Upper lobe of left lung (tissue), 6 donors: ENCODE results near the gene METTL13. TPM values are rescaled to one million over a fixed set of nuclear protein-coding genes. Genes with fewer than 3 reads are reported as not detected.

ENCODE experiments used
- ATAC-seq, 2 donors: fragments of 200-7000 bp; cut with Tn5 transposase; one replicate each; pipeline ENCODE4 v1.9.1; 2022; ENCODE audit warnings: mild to moderate bottlenecking in 2 of 2, moderate library complexity in 2 of 2; ENCODE audit not compliant: low FRiP score in 2 of 2
- DNase-seq, 2 donors: peaks; one replicate each; pipeline ENCODE4 v3.0.0-alpha.2; 2019 to 2020
- H3K27ac ChIP-seq, 4 donors: fragments of 200-600 bp; sonication (generic); one replicate each; pipeline ENCODE4 v1.5.1; 2016 to 2019
- H3K27me3 ChIP-seq, 4 donors: fragments of 200-600 bp; sonication (generic); one replicate each; pipeline ENCODE4 v1.5.1; 2017 to 2019
- H3K36me3 ChIP-seq, 4 donors: fragments of 200-600 bp; sonication (generic); one replicate each; pipeline ENCODE4 v1.5.1; 2016 to 2019
- H3K4me1 ChIP-seq, 4 donors: fragments of 200-600 bp; sonication (generic); one replicate each; pipeline ENCODE4 v1.5.1; 2018 to 2019
- H3K4me3 ChIP-seq, 4 donors: fragments of 200-600 bp; sonication (generic); one replicate each; pipeline ENCODE4 v1.5.1; 2017 to 2019; ENCODE audit warnings: mild to moderate bottlenecking in 2 of 4, moderate library complexity in 1 of 4
- H3K9me3 ChIP-seq, 4 donors: fragments of 200-600 bp; sonication (generic); one replicate each; pipeline ENCODE4 v1.5.1; 2018 to 2019
- CTCF ChIP-seq, 6 experiments: fragments of 450-650 bp in 4 of 6; fragments of 200-600 bp in 2 of 6; sonication (generic) in 2 of 6; IDR thresholded peaks; one replicate each; pipeline ENCODE4 v1.5.1; 2016 to 2019; ENCODE audit warnings: antibody characterized with exemption in 6 of 6
- EP300 ChIP-seq, 4 donors: sonication (generic); formaldehyde crosslinking; IDR thresholded peaks; one replicate each; pipeline ENCODE4 v1.5.1; 2017; ENCODE audit warnings: antibody characterized with exemption in 4 of 4, control low read depth in 2 of 4
- POLR2A ChIP-seq, 4 donors: fragments of 450-650 bp; IDR thresholded peaks; one replicate each; pipeline ENCODE4 v1.5.1; 2016 to 2017; ENCODE audit warnings: antibody characterized with exemption in 4 of 4, mild to moderate bottlenecking in 2 of 4
- POLR2AphosphoS5 ChIP-seq, 2 donors: sonication (generic); formaldehyde crosslinking; IDR thresholded peaks; one replicate each; pipeline ENCODE4 v1.5.1; 2017; ENCODE audit warnings: antibody characterized with exemption in 2 of 2
- WGBS, 2 donors: methylation state at CpG; one replicate each; pipeline ENCODE4 v1.1.5; 2017 to 2018; 5-methylcytosine and 5-hydroxymethylcytosine counted together
- total RNA-seq, 6 donors: library from RNA; depleted of rRNA in 4 of 6; stranded (reverse); fragments of >200 nt in 4 of 6; gene quantifications; one replicate each; pipeline versions ENCODE4 v1.1.0 to v1.2.1, GENCODE V29; 2016 to 2021
- donor health status: DM: no; HTN: no; CAD: no; lungs with moderate emphysema.
- donor health status: DM: no; HTN: yes; CAD: no; lungs with severe emphysema.

METTL13 gene
- total RNA-seq, 6 donors from 2014 or later, result 13.9 to 33.5 (median 27.6) TPM

- no peak for TF ChIP-seq POLR2AphosphoS5 (IDR thresholded peaks at IDR 0.05)
- TF ChIP-seq CTCF (IDR thresholded peaks at IDR 0.05), result no peak
- TF ChIP-seq POLR2A (IDR thresholded peaks at IDR 0.05), result no peak
- TF ChIP-seq EP300 (IDR thresholded peaks at IDR 0.05), result no peak
- Histone ChIP-seq H3K9me3 (no peaks in the 10 kb centered on the region), H3K4me3 (no peak overlapping the region), H3K4me1 (peaks cover 19 to 42% (median 28%) of the 10 kb centered on the region in 4 donors), H3K36me3 (peaks cover 32 to 82% (median 64%) of the 10 kb centered on the region in 4 donors), H3K27me3 (no peaks in the 10 kb centered on the region), H3K27ac (no peak overlapping the region)
- DNase-seq (no peak), ATAC-seq (no peak)
- 93 to 100% methylated on average over 2 of the region's 2 CpGs for WGBS, 2 donors
Measured at GRCh38 chr1:171786534-171786933, 5.1 kb downstream of the METTL13 start.

GRCh38 chr1:171787686-171788480 is 6.4 kb downstream of the METTL13 start:
- no peaks in the 10 kb centered on the region for H3K9me3 ChIP-seq
- peaks cover 11 to 34% (median 19%) of the 10 kb centered on the region in 4 donors for H3K4me1 ChIP-seq
- 95 to 97% methylated on average over 15 of the region's 15 CpGs for WGBS, 2 donors
- TF ChIP-seq CTCF (IDR thresholded peaks at IDR 0.05) (no peak), EP300 (IDR thresholded peaks at IDR 0.05) (no peak), POLR2A (IDR thresholded peaks at IDR 0.05) (no peak), POLR2AphosphoS5 (IDR thresholded peaks at IDR 0.05) (no peak)
- H3K27ac ChIP-seq, result no peak overlapping the region
- DNase-seq (no peak), ATAC-seq (no peak)
- H3K4me3 ChIP-seq, result no peak overlapping the region
- peaks cover 39 to 96% (median 77%) of the 10 kb centered on the region in 4 donors for H3K36me3 ChIP-seq
- no peaks in the 10 kb centered on the region for H3K27me3 ChIP-seq

GRCh38 chr1:171788696-171789095 is 7.2 kb downstream of the METTL13 start:
- H3K27ac ChIP-seq, result no peak overlapping the region
- peaks cover 9 to 25% (median 12%) of the 10 kb centered on the region in 4 donors for H3K4me1 ChIP-seq
- peak in 1 of 2 donors; percentile 83 for ATAC-seq
- no peak for TF ChIP-seq POLR2A (IDR thresholded peaks at IDR 0.05)
- TF ChIP-seq CTCF (IDR thresholded peaks at IDR 0.05), result no peak
- TF ChIP-seq EP300 (IDR thresholded peaks at IDR 0.05), result no peak
- TF ChIP-seq POLR2AphosphoS5 (IDR thresholded peaks at IDR 0.05), result no peak
- no peak overlapping the region for H3K4me3 ChIP-seq
- no peak for DNase-seq
- no peaks in the 10 kb centered on the region for H3K9me3 ChIP-seq
- 76 to 88% methylated on average over 5 of the region's 5 CpGs for WGBS, 2 donors
- peaks cover 39 to 100% (median 77%) of the 10 kb centered on the region in 4 donors for H3K36me3 ChIP-seq
- H3K27me3 ChIP-seq, result no peaks in the 10 kb centered on the region

- no peak for DNase-seq
- no peaks in the 10 kb centered on the region for H3K9me3 ChIP-seq
- 91 to 97% methylated on average over 6 of the region's 6 CpGs for WGBS, 2 donors
- no peak overlapping the region for H3K4me3 ChIP-seq
- peaks cover 0 to 9% (median 3%) of the 10 kb centered on the region in 4 donors for H3K4me1 ChIP-seq
- no peak for TF ChIP-seq POLR2A (IDR thresholded peaks at IDR 0.05)
- TF ChIP-seq EP300 (IDR thresholded peaks at IDR 0.05), result no peak
- TF ChIP-seq POLR2AphosphoS5 (IDR thresholded peaks at IDR 0.05), result no peak
- no peak for TF ChIP-seq CTCF (IDR thresholded peaks at IDR 0.05)
- ATAC-seq, result no peak
- no peak overlapping the region for H3K27ac ChIP-seq
- no peaks in the 10 kb centered on the region for H3K27me3 ChIP-seq
- peaks cover 46 to 100% (median 85%) of the 10 kb centered on the region in 4 donors for H3K36me3 ChIP-seq
Measured at GRCh38 chr1:171790318-171790717, 8.9 kb downstream of the METTL13 start.
